RWPE1 (cell line): ENCODE measurements around the gene ARFRP1.

Experiments
- CTCF ChIA-PET: fragments of 350-600 bp; sonication (Branson Sonifier 250); formaldehyde crosslinking; extraction: SDS; loops from one replicate; lab custom pipeline; 2021; lab: Yijun Ruan, JAX
- POLR2A ChIA-PET: fragments of 400-600 bp; formaldehyde crosslinking; extraction: SDS; loops from one replicate; lab custom pipeline; 2020; ENCODE audit warnings: antibody characterized with exemption; ENCODE audit not compliant: low non-redundant PET; lab: Yijun Ruan, JAX
- DNase-seq: peaks from one replicate; pipeline ENCODE4 v3.0.0; 2012; ENCODE audit warnings: low spot score
- H3K27ac ChIP-seq: fragments of 450-650 bp; 2 replicates; pipeline ENCODE4 v1.5.1; 2017
- TF ChIP-seq, protein P1 (sequence below): fragments of 450-650 bp; conservative IDR thresholded peaks from 2 replicates; pipeline ENCODE4 v1.5.1; 2017; ENCODE audit warnings: low read depth, mild to moderate bottlenecking

Gene ARFRP1

DNA sequence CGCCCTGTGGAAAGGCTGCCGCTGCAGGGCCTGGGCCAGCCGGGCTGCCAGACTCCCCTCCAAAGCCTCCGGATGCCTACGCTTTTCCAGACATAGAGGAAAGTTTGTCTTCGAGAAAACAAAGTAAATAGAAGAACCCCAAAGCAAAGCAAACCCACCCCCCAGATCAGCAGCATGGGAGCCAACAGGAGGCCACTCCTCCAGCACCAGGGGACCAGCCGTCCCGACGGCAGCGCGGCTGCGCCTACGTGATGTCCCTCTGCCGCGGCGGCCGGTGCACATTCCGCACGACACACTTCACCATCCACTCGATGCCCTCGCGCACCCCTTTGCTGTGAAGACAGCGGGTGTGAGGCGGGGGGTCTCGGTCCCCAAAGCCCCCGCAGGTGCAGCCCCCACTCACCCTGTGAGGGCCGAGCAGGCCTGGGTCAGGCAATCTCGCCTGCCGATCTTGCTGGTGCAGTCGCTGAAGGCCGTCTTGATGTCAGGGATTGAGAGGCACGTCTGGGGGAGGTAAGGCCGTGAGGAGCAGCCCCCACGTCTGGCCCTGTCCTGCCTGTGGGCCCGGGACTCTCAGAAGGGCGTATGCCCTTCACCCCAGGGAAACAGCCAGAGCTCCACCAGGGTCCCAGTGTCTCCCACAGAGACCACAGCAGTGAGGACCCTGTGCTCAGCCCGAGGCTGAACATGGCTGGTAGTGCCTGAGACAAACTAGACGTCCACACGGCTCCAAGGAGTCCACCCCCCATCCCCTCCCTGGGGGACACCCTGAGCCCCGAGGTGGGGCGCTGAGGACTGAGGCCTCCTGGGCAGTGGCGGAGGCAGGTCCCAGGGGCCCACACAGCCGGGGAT lies 7.4 kb downstream of the ARFRP1 start:
- TF ChIP-seq, protein P1, sequence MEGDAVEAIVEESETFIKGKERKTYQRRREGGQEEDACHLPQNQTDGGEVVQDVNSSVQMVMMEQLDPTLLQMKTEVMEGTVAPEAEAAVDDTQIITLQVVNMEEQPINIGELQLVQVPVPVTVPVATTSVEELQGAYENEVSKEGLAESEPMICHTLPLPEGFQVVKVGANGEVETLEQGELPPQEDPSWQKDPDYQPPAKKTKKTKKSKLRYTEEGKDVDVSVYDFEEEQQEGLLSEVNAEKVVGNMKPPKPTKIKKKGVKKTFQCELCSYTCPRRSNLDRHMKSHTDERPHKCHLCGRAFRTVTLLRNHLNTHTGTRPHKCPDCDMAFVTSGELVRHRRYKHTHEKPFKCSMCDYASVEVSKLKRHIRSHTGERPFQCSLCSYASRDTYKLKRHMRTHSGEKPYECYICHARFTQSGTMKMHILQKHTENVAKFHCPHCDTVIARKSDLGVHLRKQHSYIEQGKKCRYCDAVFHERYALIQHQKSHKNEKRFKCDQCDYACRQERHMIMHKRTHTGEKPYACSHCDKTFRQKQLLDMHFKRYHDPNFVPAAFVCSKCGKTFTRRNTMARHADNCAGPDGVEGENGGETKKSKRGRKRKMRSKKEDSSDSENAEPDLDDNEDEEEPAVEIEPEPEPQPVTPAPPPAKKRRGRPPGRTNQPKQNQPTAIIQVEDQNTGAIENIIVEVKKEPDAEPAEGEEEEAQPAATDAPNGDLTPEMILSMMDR = no peak
- H3K27ac ChIP-seq = peak overlapping the region; percentile 97
- no peak for DNase-seq
- ChIA-PET CTCF (no interaction called here), POLR2A (interaction anchor here (1.5 kb wide), 1 partner anchor 18 kb away, joined by 8 read pairs; no protein-coding TSS in a partner anchor)

DNA sequence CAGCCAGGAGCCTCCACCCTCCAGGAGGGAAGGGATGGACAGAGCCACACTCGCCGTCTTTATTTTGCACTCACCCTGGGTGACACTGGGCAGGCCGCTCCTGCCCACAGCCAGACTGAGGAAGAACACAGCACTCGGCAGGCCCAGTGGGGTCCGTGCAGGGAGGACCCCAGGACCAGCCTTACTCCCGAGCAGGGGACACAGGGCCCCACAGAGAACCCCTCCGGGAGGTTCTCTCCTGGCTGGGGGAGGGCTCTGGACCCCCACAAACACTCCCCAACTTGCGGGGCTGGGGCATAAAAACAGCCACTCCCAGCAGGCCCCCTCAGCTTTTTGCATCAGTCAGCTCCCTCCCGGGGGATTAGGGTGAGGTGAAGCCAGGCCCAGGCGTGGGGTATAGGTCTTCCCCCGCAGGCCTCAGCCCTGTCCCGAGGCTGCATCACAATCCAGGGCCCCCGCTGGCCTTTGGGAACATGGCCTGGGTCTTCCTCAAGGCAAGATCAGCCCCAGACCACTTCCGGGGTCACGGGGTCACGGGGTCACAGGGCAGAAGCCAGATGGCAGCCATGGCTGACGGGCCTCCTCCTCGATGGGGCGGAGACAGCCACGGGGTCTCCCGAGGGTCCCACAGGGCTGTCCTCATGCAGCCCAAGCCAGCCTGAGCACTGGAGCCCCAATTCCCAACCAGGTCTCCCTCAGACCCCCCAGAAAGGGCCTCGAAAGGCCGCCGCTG lies 8.1 kb downstream of the ARFRP1 start:
- no peak for DNase-seq
- H3K27ac ChIP-seq = peak overlapping the region; percentile 97
- ChIA-PET CTCF (interaction anchor here (0.5 to 1.3 kb wide), 6 partner anchors 38 to 274 kb away, joined by 3 to 7 read pairs (median 4); no protein-coding TSS in a partner anchor), POLR2A (interaction anchor here (1.1 to 1.5 kb wide), 2 partner anchors 17 to 161 kb away, joined by 3 to 8 read pairs; no protein-coding TSS in a partner anchor)
- TF ChIP-seq, protein P1 = no peak

DNA sequence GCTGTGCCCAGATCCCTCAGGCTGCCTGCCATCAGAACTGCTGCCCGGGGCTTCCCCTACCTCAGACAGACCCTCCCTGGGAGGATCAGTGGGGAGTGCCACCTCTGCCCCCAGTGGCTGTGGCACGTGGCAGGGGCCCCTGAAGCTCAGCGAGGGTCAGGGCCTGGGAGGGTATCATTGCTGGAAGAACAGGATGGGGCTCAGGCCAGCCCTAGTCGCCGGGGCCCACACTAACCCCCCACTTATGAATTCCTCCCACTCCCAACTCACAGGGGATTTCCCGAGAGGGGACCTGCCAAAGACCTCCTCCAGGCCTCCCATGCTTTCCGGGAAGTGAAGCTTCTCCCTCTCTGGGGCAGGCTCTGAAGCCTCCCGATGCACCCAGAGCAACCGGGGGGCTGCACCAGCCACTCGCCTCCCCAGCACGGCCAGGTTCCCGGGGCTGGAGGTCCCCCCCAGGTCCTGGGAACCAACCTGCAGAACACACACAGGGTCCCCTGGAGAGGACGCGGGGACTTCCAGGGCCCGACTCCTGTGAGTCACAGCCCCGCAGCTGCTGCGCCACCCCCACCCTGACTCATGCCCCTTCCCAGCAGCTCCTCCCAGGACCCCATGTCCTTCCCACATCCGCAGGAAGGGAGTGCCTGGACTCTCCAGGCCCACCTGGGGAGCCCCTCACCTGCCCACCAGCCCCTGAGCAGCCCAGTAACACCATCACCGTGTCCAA lies 8.9 kb downstream of the ARFRP1 start:
- ChIA-PET CTCF (interaction anchor here (0.5 to 1.3 kb wide), 10 partner anchors 16 to 275 kb away, joined by 3 to 7 read pairs (median 4); no protein-coding TSS in a partner anchor), POLR2A (interaction anchor here (0.5 to 1.5 kb wide), 6 partner anchors 12 to 965 kb away, joined by 3 to 8 read pairs (median 3); partner anchors contain the start of gene RTEL1)
- TF ChIP-seq, protein P1 = no peak
- peak overlapping the region; percentile 97 for H3K27ac ChIP-seq
- peak; percentile 96 for DNase-seq

DNA sequence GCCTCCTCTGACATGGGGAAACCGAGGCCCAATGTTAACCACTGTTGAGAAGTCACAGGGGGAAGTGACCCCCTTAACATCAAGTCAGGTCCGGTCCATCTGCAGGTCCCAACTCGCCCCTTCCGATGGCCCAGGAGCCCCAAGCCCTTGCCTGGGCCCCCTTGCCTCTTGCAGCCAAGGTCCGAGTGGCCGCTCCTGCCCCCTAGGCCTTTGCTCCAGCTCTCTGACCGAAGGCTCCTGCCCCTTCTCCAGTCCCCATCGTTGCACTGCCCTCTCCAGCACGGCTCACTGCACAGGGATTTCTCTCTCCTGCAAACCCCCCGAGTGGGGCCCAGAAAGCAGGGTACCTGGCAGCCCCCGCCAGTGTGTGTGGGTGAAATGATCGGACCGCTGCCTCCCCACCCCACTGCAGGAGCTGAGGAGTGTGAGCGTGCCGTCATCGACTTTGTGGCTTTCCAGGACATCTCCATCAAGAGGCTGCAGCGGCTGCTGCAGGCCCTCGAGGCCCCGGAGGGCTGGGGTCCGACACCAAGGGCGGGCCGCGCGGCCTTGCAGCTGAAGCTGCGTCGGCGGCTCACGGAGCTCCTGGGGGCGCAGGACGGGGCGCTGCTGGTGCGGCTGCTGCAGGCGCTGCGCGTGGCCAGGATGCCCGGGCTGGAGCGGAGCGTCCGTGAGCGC lies 9.8 kb downstream of the ARFRP1 start:
- no peak for DNase-seq

DNA sequence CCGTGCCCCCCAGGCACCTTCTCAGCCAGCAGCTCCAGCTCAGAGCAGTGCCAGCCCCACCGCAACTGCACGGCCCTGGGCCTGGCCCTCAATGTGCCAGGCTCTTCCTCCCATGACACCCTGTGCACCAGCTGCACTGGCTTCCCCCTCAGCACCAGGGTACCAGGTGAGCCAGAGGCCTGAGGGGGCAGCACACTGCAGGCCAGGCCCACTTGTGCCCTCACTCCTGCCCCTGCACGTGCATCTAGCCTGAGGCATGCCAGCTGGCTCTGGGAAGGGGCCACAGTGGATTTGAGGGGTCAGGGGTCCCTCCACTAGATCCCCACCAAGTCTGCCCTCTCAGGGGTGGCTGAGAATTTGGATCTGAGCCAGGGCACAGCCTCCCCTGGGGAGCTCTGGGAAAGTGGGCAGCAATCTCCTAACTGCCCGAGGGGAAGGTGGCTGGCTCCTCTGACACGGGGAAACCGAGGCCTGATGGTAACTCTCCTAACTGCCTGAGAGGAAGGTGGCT lies 10.4 kb downstream of the ARFRP1 start:
- TF ChIP-seq, protein P1 = no peak; the same call in 1 of the 2 replicates

More for the DNA sequence above, 9.8 kb downstream of the ARFRP1 start:
- ChIA-PET POLR2A (interaction anchor here (0.5 to 0.8 kb wide), 2 partner anchors 11 to 40 kb away, joined by 3 read pairs; partner anchors contain the start of gene RTEL1), CTCF (interaction anchor here (0.6 to 1.4 kb wide), 4 partner anchors 56 to 191 kb away, joined by 3 to 7 read pairs (median 3); partner anchors contain the start of gene PTK6)
- H3K27ac ChIP-seq = peak overlapping the region; percentile 97
- TF ChIP-seq, protein P1 = no peak

More for the DNA sequence above, 10.4 kb downstream of the ARFRP1 start:
- ChIA-PET POLR2A (interaction anchor here (0.6 to 1.0 kb wide), 2 partner anchors 55 to 176 kb away, joined by 3 to 4 read pairs; no protein-coding TSS in a partner anchor), CTCF (interaction anchor here (0.6 to 1.8 kb wide), 3 partner anchors 8 to 190 kb away, joined by 3 to 7 read pairs (median 7); partner anchors contain the start of gene PTK6)
- H3K27ac ChIP-seq = peak overlapping the region; percentile 97
- peak; percentile 55 for DNase-seq
